ENCODE data around the gene POLR2J.

DNA sequence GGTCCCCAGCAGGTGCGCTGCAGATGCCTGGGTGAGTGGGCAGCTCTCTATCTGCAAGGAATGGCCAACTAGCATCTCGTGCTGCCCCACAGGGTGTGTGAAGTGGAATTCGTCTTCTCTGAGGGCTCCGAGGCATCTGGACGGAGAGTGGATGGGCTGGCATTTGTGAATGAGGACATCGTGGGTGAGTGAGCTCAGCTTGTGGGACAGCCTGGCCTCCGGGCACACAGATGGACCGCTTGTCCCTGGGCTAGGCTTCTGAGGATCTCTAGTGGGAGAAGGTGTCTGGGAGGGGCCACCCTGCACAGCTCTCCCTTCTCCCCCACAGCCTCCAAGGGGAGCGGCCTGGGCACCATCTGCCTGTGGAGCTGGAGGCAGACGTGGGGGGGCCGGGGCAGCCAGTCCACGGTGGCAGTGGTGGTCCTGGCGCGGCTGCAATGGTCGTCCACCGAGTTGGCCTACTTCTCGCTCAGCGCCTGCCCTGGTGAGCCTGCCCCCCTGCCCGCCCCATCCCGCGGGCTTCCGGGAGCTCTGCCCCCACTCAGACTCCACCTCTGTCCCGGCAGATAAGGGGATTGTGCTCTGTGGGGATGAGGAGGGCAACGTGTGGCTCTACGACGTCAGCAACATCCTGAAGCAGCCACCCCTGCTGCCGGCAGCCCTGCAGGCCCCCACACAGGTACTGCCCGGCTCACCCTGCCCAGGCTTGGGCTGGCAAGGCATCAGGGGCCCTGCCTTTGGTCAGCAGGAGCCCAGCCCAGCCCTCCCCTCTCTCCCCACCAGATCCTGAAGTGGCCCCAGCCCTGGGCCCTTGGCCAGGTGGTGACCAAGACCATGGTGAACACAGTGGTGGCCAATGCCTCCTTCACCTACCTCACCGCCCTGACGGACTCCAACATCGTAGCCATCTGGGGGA is 6.3 kb downstream of the POLR2J start:
- no peak for TF ChIP-seq SMC3 (IDR thresholded peaks at IDR 0.05; ENCODE audit: borderline replicate concordance, low read length)
- TF ChIP-seq EZH2 (IDR thresholded peaks at IDR 0.05; ENCODE audit: borderline replicate concordance, control insufficient read depth, low read depth, low read length): no peak
- TF ChIP-seq, protein P1, sequence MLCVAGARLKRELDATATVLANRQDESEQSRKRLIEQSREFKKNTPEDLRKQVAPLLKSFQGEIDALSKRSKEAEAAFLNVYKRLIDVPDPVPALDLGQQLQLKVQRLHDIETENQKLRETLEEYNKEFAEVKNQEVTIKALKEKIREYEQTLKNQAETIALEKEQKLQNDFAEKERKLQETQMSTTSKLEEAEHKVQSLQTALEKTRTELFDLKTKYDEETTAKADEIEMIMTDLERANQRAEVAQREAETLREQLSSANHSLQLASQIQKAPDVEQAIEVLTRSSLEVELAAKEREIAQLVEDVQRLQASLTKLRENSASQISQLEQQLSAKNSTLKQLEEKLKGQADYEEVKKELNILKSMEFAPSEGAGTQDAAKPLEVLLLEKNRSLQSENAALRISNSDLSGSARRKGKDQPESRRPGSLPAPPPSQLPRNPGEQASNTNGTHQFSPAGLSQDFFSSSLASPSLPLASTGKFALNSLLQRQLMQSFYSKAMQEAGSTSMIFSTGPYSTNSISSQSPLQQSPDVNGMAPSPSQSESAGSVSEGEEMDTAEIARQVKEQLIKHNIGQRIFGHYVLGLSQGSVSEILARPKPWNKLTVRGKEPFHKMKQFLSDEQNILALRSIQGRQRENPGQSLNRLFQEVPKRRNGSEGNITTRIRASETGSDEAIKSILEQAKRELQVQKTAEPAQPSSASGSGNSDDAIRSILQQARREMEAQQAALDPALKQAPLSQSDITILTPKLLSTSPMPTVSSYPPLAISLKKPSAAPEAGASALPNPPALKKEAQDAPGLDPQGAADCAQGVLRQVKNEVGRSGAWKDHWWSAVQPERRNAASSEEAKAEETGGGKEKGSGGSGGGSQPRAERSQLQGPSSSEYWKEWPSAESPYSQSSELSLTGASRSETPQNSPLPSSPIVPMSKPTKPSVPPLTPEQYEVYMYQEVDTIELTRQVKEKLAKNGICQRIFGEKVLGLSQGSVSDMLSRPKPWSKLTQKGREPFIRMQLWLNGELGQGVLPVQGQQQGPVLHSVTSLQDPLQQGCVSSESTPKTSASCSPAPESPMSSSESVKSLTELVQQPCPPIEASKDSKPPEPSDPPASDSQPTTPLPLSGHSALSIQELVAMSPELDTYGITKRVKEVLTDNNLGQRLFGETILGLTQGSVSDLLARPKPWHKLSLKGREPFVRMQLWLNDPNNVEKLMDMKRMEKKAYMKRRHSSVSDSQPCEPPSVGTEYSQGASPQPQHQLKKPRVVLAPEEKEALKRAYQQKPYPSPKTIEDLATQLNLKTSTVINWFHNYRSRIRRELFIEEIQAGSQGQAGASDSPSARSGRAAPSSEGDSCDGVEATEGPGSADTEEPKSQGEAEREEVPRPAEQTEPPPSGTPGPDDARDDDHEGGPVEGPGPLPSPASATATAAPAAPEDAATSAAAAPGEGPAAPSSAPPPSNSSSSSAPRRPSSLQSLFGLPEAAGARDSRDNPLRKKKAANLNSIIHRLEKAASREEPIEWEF (IDR thresholded peaks at IDR 0.05; ENCODE audit: insufficient replicate concordance, low read depth, low read length): no peak
- TF ChIP-seq, protein P2, sequence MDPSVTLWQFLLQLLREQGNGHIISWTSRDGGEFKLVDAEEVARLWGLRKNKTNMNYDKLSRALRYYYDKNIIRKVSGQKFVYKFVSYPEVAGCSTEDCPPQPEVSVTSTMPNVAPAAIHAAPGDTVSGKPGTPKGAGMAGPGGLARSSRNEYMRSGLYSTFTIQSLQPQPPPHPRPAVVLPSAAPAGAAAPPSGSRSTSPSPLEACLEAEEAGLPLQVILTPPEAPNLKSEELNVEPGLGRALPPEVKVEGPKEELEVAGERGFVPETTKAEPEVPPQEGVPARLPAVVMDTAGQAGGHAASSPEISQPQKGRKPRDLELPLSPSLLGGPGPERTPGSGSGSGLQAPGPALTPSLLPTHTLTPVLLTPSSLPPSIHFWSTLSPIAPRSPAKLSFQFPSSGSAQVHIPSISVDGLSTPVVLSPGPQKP (IDR thresholded peaks at IDR 0.05; ENCODE audit: low read depth, low read length): no peak
- TF ChIP-seq, protein P3, sequence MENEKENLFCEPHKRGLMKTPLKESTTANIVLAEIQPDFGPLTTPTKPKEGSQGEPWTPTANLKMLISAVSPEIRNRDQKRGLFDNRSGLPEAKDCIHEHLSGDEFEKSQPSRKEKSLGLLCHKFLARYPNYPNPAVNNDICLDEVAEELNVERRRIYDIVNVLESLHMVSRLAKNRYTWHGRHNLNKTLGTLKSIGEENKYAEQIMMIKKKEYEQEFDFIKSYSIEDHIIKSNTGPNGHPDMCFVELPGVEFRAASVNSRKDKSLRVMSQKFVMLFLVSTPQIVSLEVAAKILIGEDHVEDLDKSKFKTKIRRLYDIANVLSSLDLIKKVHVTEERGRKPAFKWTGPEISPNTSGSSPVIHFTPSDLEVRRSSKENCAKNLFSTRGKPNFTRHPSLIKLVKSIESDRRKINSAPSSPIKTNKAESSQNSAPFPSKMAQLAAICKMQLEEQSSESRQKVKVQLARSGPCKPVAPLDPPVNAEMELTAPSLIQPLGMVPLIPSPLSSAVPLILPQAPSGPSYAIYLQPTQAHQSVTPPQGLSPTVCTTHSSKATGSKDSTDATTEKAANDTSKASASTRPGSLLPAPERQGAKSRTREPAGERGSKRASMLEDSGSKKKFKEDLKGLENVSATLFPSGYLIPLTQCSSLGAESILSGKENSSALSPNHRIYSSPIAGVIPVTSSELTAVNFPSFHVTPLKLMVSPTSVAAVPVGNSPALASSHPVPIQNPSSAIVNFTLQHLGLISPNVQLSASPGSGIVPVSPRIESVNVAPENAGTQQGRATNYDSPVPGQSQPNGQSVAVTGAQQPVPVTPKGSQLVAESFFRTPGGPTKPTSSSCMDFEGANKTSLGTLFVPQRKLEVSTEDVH (IDR thresholded peaks at IDR 0.05; ENCODE audit: low read depth, partially characterized antibody): no peak
- TF ChIP-seq FOXM1 (IDR thresholded peaks at IDR 0.05; ENCODE audit: low read depth, low read length): no peak
- TF ChIP-seq, protein P4, sequence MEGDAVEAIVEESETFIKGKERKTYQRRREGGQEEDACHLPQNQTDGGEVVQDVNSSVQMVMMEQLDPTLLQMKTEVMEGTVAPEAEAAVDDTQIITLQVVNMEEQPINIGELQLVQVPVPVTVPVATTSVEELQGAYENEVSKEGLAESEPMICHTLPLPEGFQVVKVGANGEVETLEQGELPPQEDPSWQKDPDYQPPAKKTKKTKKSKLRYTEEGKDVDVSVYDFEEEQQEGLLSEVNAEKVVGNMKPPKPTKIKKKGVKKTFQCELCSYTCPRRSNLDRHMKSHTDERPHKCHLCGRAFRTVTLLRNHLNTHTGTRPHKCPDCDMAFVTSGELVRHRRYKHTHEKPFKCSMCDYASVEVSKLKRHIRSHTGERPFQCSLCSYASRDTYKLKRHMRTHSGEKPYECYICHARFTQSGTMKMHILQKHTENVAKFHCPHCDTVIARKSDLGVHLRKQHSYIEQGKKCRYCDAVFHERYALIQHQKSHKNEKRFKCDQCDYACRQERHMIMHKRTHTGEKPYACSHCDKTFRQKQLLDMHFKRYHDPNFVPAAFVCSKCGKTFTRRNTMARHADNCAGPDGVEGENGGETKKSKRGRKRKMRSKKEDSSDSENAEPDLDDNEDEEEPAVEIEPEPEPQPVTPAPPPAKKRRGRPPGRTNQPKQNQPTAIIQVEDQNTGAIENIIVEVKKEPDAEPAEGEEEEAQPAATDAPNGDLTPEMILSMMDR (IDR thresholded peaks at IDR 0.05 in 2 of 3, conservative IDR thresholded peaks at IDR 0.05 in 1 of 3; ENCODE audit: control insufficient read depth in 2 of 3, extremely low read depth in 1 of 3, insufficient read depth in 1 of 3, low read depth in 3 of 3, low read length in 3 of 3): no peak
- TF ChIP-seq PML (IDR thresholded peaks at IDR 0.05; ENCODE audit: low read length): no peak
- no peak for TF ChIP-seq SRF (IDR thresholded peaks at IDR 0.05; ENCODE audit: low read depth in 2 of 2, low read length in 2 of 2)
- TF ChIP-seq NRF1 (conservative IDR thresholded peaks at IDR 0.05; ENCODE audit: low read depth, low read length): no peak
- TF ChIP-seq, protein P5, sequence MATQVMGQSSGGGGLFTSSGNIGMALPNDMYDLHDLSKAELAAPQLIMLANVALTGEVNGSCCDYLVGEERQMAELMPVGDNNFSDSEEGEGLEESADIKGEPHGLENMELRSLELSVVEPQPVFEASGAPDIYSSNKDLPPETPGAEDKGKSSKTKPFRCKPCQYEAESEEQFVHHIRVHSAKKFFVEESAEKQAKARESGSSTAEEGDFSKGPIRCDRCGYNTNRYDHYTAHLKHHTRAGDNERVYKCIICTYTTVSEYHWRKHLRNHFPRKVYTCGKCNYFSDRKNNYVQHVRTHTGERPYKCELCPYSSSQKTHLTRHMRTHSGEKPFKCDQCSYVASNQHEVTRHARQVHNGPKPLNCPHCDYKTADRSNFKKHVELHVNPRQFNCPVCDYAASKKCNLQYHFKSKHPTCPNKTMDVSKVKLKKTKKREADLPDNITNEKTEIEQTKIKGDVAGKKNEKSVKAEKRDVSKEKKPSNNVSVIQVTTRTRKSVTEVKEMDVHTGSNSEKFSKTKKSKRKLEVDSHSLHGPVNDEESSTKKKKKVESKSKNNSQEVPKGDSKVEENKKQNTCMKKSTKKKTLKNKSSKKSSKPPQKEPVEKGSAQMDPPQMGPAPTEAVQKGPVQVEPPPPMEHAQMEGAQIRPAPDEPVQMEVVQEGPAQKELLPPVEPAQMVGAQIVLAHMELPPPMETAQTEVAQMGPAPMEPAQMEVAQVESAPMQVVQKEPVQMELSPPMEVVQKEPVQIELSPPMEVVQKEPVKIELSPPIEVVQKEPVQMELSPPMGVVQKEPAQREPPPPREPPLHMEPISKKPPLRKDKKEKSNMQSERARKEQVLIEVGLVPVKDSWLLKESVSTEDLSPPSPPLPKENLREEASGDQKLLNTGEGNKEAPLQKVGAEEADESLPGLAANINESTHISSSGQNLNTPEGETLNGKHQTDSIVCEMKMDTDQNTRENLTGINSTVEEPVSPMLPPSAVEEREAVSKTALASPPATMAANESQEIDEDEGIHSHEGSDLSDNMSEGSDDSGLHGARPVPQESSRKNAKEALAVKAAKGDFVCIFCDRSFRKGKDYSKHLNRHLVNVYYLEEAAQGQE (IDR thresholded peaks at IDR 0.05; ENCODE audit: low read depth, low read length): no peak
- TF ChIP-seq, protein P6, sequence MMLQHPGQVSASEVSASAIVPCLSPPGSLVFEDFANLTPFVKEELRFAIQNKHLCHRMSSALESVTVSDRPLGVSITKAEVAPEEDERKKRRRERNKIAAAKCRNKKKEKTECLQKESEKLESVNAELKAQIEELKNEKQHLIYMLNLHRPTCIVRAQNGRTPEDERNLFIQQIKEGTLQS (IDR thresholded peaks at IDR 0.05; ENCODE audit: borderline replicate concordance, extremely low read depth, low read depth, low read length): no peak
- no peak for TF ChIP-seq RFX5 (IDR thresholded peaks at IDR 0.05; ENCODE audit: low read depth, low read length)
